HUES48 (cell line): ENCODE results near the gene TSPAN5.

ENCODE experiments used
- H3K27ac ChIP-seq: one replicate; pipeline ENCODE4 v1.7.0; 2013; ENCODE audit warnings: low read depth, low read length, inconsistent platforms
- H3K27me3 ChIP-seq: 2 replicates; pipeline ENCODE4 v1.6.1; 2013; ENCODE audit warnings: mild to moderate bottlenecking, low read length; ENCODE audit not compliant: control insufficient read depth, insufficient read depth
- H3K36me3 ChIP-seq: 2 replicates; pipeline ENCODE4 v1.6.1; 2013; ENCODE audit warnings: low read length; ENCODE audit not compliant: control insufficient read depth, insufficient read depth
- H3K4me1 ChIP-seq: 2 replicates; pipeline ENCODE4 v1.6.1; 2013; ENCODE audit warnings: mild to moderate bottlenecking, low read length; ENCODE audit not compliant: control insufficient read depth, insufficient read depth
- H3K4me3 ChIP-seq: 2 replicates; pipeline ENCODE4 v1.5.1; 2013; ENCODE audit warnings: mild to moderate bottlenecking, low read depth, low read length
- H3K9ac ChIP-seq: 2 replicates; pipeline ENCODE4 v1.6.1; 2013; ENCODE audit warnings: mild to moderate bottlenecking, low read depth, low read length, moderate library complexity
- H3K9me3 ChIP-seq: 2 replicates; pipeline ENCODE4 v1.6.1; 2013; ENCODE audit warnings: low read length; ENCODE audit not compliant: control insufficient read depth, insufficient read depth

The TSPAN5 gene

DNA sequence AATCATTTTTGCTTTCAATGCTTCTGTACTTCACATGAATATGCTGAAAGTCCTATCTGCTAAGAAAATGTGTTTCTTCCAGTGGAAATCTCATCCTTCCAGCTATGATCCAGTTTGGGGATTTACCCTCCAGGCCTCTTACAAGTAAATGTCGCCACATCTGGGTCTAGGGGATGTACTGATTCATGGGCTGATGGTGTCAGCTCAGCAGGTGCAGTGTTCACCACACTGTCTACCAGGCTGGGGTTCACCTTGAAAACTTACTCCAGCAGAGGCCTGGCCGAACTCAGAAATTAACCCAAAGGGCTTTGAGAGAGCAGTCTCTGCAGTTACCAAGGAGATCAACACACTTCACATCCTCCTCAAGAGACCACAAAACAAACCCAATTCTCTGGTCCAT lies 154.3 kb downstream of the TSPAN5 start:
- Histone ChIP-seq H3K9ac (no peak overlapping the region), H3K27ac (no peak overlapping the region), H3K27me3 (no peaks in the 10 kb centered on the region), H3K9me3 (no peaks in the 10 kb centered on the region), H3K36me3 (no peaks in the 10 kb centered on the region), H3K4me1 (peaks cover 8% of the 10 kb centered on the region), H3K4me3 (no peak overlapping the region)

DNA sequence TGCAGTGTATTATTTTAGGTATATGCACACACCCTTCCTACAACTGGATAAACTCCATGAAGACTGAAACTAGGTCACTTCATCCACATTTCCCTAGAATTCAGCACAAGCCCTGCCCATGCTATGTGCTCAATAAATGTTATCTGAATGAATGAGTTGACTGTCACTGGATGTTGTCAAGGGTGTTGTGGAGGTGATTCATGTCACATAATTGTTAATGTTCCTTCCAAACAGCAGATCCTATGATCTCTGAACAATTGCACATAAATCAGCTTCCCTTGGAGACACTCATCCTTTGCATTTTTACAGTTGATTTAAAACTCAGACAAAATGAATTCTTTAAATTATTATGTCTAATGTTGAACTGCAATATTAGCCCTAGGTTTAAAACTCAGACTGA lies 154.7 kb downstream of the TSPAN5 start:
- no peak overlapping the region for H3K4me3 ChIP-seq
- H3K27me3 ChIP-seq = no peaks in the 10 kb centered on the region
- no peaks in the 10 kb centered on the region for H3K9me3 ChIP-seq
- no peaks in the 10 kb centered on the region for H3K36me3 ChIP-seq
- no peak overlapping the region for H3K9ac ChIP-seq
- H3K27ac ChIP-seq = no peak overlapping the region
- H3K4me1 ChIP-seq = peaks cover 8% of the 10 kb centered on the region

DNA sequence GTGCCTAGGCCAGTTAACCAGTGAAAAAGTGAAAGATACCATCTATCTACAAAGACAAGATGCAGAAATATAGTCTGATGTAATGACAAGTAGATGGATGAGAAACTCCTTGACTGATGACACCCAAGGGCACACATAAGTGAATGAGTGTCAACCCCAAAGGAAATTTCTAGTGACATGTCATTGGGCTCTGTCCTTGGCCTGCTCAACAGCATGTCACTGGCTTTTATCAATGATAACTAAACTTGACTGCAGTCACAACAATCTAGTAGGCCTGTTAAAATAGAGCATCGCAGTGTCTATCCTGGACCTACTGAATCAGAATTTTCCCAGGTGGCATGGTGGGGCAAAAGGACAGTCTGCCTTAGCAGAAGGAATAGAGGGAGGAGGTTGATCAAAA lies 155.8 kb downstream of the TSPAN5 start:
- Histone ChIP-seq H3K4me3 (no peak overlapping the region), H3K36me3 (no peaks in the 10 kb centered on the region), H3K27ac (no peak overlapping the region), H3K4me1 (peaks cover 8% of the 10 kb centered on the region), H3K27me3 (no peaks in the 10 kb centered on the region), H3K9me3 (no peaks in the 10 kb centered on the region), H3K9ac (no peak overlapping the region)

DNA sequence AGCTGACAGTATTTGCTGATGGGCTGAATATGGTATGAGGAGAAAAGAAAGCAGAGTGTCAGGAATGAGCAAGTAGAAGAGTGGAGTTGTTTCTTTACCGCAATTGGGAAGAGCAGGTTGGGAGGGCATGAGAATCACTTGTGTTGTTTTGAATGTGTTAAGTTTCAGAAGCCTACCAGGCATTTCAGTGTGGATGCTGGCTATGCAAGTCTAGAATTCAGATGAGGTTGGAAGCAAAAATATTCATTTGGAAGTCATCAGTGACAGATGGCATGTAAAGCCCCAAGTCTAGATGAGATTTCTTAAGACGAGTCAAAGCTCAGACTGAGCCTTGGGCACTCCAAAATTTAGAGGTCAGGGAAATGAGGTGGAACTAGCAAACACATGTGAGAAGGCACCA lies 156.4 kb downstream of the TSPAN5 start:
- no peaks in the 10 kb centered on the region for H3K27me3 ChIP-seq
- H3K4me3 ChIP-seq = no peak overlapping the region
- peaks cover 8% of the 10 kb centered on the region for H3K4me1 ChIP-seq
- no peaks in the 10 kb centered on the region for H3K9me3 ChIP-seq
- no peak overlapping the region for H3K27ac ChIP-seq
- no peaks in the 10 kb centered on the region for H3K36me3 ChIP-seq
- no peak overlapping the region for H3K9ac ChIP-seq

GRCh38 chr4:98501383-98501782 lies 157.0 kb downstream of the TSPAN5 start:
- H3K27ac ChIP-seq = no peak overlapping the region
- H3K4me3 ChIP-seq = no peak overlapping the region
- peaks cover 5% of the 10 kb centered on the region for H3K4me1 ChIP-seq
- no peaks in the 10 kb centered on the region for H3K9me3 ChIP-seq
- no peak overlapping the region for H3K9ac ChIP-seq
- H3K36me3 ChIP-seq = no peaks in the 10 kb centered on the region
- H3K27me3 ChIP-seq = no peaks in the 10 kb centered on the region

GRCh38 chr4:98498774-98499173 lies 159.6 kb downstream of the TSPAN5 start:
- Histone ChIP-seq H3K9ac (no peak overlapping the region), H3K4me1 (no peaks in the 10 kb centered on the region), H3K27me3 (no peaks in the 10 kb centered on the region), H3K27ac (no peak overlapping the region), H3K36me3 (no peaks in the 10 kb centered on the region), H3K4me3 (no peak overlapping the region), H3K9me3 (no peaks in the 10 kb centered on the region)

DNA sequence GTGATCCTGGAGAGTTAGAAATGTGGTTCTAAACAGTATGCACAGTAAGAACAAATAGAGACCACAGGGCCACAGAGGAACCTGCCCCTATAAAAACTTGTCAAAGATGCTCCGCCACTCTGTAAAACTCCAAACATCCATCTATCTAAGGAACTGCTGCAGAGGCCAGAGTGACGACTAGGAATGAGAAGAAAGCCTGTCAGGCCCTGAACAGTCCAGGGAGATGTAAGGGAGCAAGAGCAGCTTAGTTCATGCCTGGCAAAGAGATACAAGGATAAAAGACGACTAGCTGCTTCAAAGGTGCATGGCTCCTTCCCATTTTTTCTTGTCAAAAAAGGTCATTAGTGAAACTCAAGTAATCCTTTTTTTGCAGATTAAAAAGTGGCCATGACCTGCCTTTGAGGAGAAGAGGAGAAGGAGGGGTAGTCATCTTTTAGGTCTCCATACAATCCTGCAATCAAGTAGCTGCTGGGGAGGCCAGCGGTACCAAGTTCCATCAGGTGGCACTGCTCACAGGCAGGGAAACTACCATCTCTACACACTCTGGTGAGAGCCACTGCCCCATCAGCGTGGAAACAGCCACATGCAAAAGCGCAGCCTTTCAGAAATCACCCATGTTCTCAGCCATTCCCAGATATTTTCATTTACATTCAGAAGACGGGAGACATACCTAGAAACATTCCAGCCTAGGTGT lies 162.1 kb downstream of the TSPAN5 start:
- H3K9ac ChIP-seq = no peak overlapping the region
- no peaks in the 10 kb centered on the region for H3K27me3 ChIP-seq
- H3K27ac ChIP-seq = no peak overlapping the region
- H3K4me3 ChIP-seq = no peak overlapping the region
- no peaks in the 10 kb centered on the region for H3K9me3 ChIP-seq
- H3K36me3 ChIP-seq = no peaks in the 10 kb centered on the region
- H3K4me1 ChIP-seq = no peaks in the 10 kb centered on the region

GRCh38 chr4:98493296-98493695 lies 165.1 kb downstream of the TSPAN5 start:
- H3K4me3 ChIP-seq = no peak overlapping the region
- H3K9me3 ChIP-seq = no peaks in the 10 kb centered on the region
- no peak overlapping the region for H3K9ac ChIP-seq
- no peak overlapping the region for H3K27ac ChIP-seq
- H3K36me3 ChIP-seq = no peaks in the 10 kb centered on the region
- H3K4me1 ChIP-seq = no peaks in the 10 kb centered on the region
- no peaks in the 10 kb centered on the region for H3K27me3 ChIP-seq

DNA sequence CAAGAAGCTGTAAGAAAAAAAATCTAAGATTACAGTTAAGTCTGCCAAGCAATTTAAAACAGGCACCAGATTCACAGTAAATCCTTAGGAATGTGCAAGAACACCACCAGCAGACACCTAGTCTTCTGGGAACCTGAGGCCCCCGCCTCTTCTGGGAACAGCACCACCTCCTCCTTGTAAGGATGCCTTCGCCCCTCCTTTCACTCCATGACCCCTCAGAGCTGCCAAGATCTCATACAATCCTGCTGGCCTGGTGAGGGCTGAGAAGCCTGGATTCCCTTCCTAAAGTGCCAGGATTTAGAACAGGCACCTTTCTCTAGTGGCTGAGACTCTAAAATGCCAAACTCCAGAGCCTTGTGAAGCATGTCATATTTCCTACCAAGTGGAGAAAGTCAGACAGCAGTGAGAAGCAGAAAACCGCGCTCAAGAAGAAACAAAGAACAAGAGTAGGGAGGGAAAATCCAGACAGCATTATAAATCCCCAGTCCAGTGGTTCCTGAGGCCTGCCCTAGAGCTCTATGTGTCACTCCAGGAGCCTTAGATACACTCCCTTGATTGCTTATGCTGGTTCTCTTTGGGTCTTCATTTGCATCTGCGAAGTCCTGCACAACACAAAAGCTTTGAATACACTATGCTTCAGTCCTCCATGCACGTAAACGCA lies 166.4 kb downstream of the TSPAN5 start:
- peaks cover 7% of the 10 kb centered on the region; the same call in 1 of the 2 replicates for H3K4me1 ChIP-seq
- H3K27me3 ChIP-seq = no peaks in the 10 kb centered on the region
- no peak overlapping the region for H3K27ac ChIP-seq
- no peak overlapping the region for H3K4me3 ChIP-seq
- no peaks in the 10 kb centered on the region for H3K36me3 ChIP-seq
- no peaks in the 10 kb centered on the region for H3K9me3 ChIP-seq
- H3K9ac ChIP-seq = no peak overlapping the region

GRCh38 chr4:98490251-98490650 lies 168.2 kb downstream of the TSPAN5 start:
- H3K4me1 ChIP-seq = peaks cover 7% of the 10 kb centered on the region; the same call in 1 of the 2 replicates
- H3K27me3 ChIP-seq = no peaks in the 10 kb centered on the region
- no peak overlapping the region for H3K4me3 ChIP-seq
- H3K9me3 ChIP-seq = no peaks in the 10 kb centered on the region
- no peaks in the 10 kb centered on the region for H3K36me3 ChIP-seq
- no peak overlapping the region for H3K9ac ChIP-seq
- no peak overlapping the region for H3K27ac ChIP-seq

DNA sequence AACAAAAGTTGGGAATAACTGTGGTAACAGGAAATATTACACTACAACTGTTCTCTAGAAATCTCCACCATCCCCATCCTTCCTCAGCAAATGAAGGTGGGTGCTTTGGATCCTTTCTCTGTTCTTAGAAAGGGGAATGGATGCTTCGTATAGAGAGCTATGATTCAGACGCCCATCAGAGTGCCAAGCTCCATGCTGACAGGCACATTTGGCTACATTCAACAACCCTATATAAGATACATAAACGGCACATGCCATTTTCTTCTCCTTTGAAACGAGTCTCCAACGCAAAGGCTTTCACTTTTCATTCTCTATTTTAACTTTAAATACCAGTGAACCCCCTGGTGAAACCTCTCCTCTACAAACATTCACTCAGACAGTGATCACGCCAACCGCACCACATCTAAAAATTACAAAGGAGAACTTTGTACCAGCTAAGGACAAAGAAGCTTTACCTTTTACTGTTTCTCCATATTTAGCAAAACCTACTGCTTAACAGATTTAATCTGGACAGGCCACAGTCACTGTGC lies 172.5 kb downstream of the TSPAN5 start:
- no peaks in the 10 kb centered on the region for H3K27me3 ChIP-seq
- H3K4me1 ChIP-seq = peaks cover 18% of the 10 kb centered on the region
- H3K9me3 ChIP-seq = no peaks in the 10 kb centered on the region
- H3K36me3 ChIP-seq = no peaks in the 10 kb centered on the region
- no peak overlapping the region for H3K27ac ChIP-seq
- H3K9ac ChIP-seq = no peak overlapping the region
- H3K4me3 ChIP-seq = no peak overlapping the region
